ENCODE data around the gene FBXO28. TPM values are rescaled to one million over a fixed set of nuclear protein-coding genes. Genes with fewer than 3 reads are reported as not detected.

Gene FBXO28
- polyA plus RNA-seq, 1 of the 3 experiments (the other 2 are of a cell fraction), result 8.1 TPM

- H2AFZ ChIP-seq (ENCODE audit: low read depth), result no peak overlapping the region
- H3K79me2 ChIP-seq (ENCODE audit: insufficient read depth), result no peaks in the 10 kb centered on the region
- no peaks in the 10 kb centered on the region for H3K4me1 ChIP-seq (ENCODE audit: control insufficient read depth in 1 of 2, insufficient read depth in 2 of 2, low read depth in 1 of 2, low read length in 1 of 2)
- 95% methylated on average over 1 of the region's 1 CpG for WGBS (ENCODE audit: low lambda C conversion rate)
- H3K4me3 ChIP-seq (ENCODE audit: low read depth in 2 of 2, low read length in 1 of 2), result no peak overlapping the region
- DNase-seq, result no peak
- H3K9me3 ChIP-seq, result no peaks in the 10 kb centered on the region
- POLR2A ChIA-PET, result no interaction called here
- TF ChIP-seq REST (IDR thresholded peaks at IDR 0.05; ENCODE audit: low read depth, low read length), result no peak
- TF ChIP-seq RXRA (IDR thresholded peaks at IDR 0.05; ENCODE audit: borderline replicate concordance, low read depth), result no peak
- TF ChIP-seq RFX5 (IDR thresholded peaks at IDR 0.05; ENCODE audit: low read length), result no peak
- TF ChIP-seq CTCF (IDR thresholded peaks at IDR 0.05), result no peak
- TF ChIP-seq RCOR1 (IDR thresholded peaks at IDR 0.05; ENCODE audit: low read length), result no peak
- TF ChIP-seq FOXJ3 (CRISPR knock-in tag; IDR thresholded peaks at IDR 0.05), result no peak
- no peak for TF ChIP-seq FOSL2 (IDR thresholded peaks at IDR 0.05; ENCODE audit: borderline replicate concordance, low read depth)
- TF ChIP-seq RAD21 (IDR thresholded peaks at IDR 0.05; ENCODE audit: low read length), result no peak
- TF ChIP-seq GABPA (IDR thresholded peaks at IDR 0.05; ENCODE audit: low read depth), result no peak
- H3K27me3 ChIP-seq (ENCODE audit: insufficient read depth), result peaks cover 14% of the 10 kb centered on the region
- CTCF ChIA-PET, result interaction anchor here (1.3 to 2.0 kb wide), 2 partner anchors 46 to 348 kb away, joined by 3 to 4 read pairs; no protein-coding TSS in a partner anchor
- no peaks in the 10 kb centered on the region for H4K20me1 ChIP-seq (ENCODE audit: insufficient read depth)
- H3K9me2 ChIP-seq, result no peaks in the 10 kb centered on the region
- no peaks in the 10 kb centered on the region for H3K36me3 ChIP-seq (replicated peaks in 1 of 2; ENCODE audit: control insufficient read depth in 1 of 2, insufficient read depth in 2 of 2, low read length in 1 of 2)
- no peak overlapping the region for H3K4me2 ChIP-seq
- H3K27ac ChIP-seq (ENCODE audit: low read depth in 2 of 2, low read length in 1 of 2), result no peak overlapping the region
- no peaks in the 10 kb centered on the region for H3F3A ChIP-seq (replicated peaks; ENCODE audit: insufficient read depth)
- no peak overlapping the region for H3K9ac ChIP-seq
These were observed 17.1 kb upstream of the FBXO28 start for GRCh38 chr1:224096773-224097172.

GRCh38 chr1:224098007-224098406, 15.9 kb upstream of the FBXO28 start:
- CTCF ChIA-PET, result interaction anchor here (1.0 to 2.0 kb wide), 2 partner anchors 9 to 349 kb away, joined by 4 read pairs; no protein-coding TSS in a partner anchor
- DNase-seq, result no peak
- Histone ChIP-seq H2AFZ (ENCODE audit: low read depth) (no peak overlapping the region), H3K9ac (no peak overlapping the region), H4K20me1 (ENCODE audit: insufficient read depth) (no peaks in the 10 kb centered on the region), H3K27ac (ENCODE audit: low read depth in 2 of 2, low read length in 1 of 2) (no peak overlapping the region), H3K4me2 (no peak overlapping the region), H3K9me3 (no peaks in the 10 kb centered on the region), H3K4me3 (ENCODE audit: low read depth in 2 of 2, low read length in 1 of 2) (no peak overlapping the region), H3K9me2 (no peaks in the 10 kb centered on the region), H3K79me2 (ENCODE audit: insufficient read depth) (no peaks in the 10 kb centered on the region), H3F3A (replicated peaks; ENCODE audit: insufficient read depth) (no peaks in the 10 kb centered on the region), H3K27me3 (ENCODE audit: insufficient read depth) (peaks cover 14% of the 10 kb centered on the region), H3K36me3 (replicated peaks in 1 of 2; ENCODE audit: control insufficient read depth in 1 of 2, insufficient read depth in 2 of 2, low read length in 1 of 2) (no peaks in the 10 kb centered on the region), H3K4me1 (ENCODE audit: control insufficient read depth in 1 of 2, insufficient read depth in 2 of 2, low read depth in 1 of 2, low read length in 1 of 2) (no peaks in the 10 kb centered on the region)
- 66% methylated on average over 4 of the region's 4 CpGs for WGBS (ENCODE audit: low lambda C conversion rate)
- POLR2A ChIA-PET, result no interaction called here
- no peak for TF ChIP-seq GATA2 (CRISPR knock-in tag; IDR thresholded peaks at IDR 0.05)
- no peak for TF ChIP-seq REST (IDR thresholded peaks at IDR 0.05; ENCODE audit: low read depth, low read length)
- no peak for TF ChIP-seq EZH2phosphoT487 (IDR thresholded peaks at IDR 0.05; ENCODE audit: borderline replicate concordance, low read depth)
- TF ChIP-seq TAF1 (IDR thresholded peaks at IDR 0.05; ENCODE audit: borderline replicate concordance, low read depth, low read length), result no peak
- TF ChIP-seq TEAD4 (IDR thresholded peaks at IDR 0.05; ENCODE audit: borderline replicate concordance, insufficient read depth), result no peak
- no peak for TF ChIP-seq FOSL2 (IDR thresholded peaks at IDR 0.05; ENCODE audit: borderline replicate concordance, low read depth)
- TF ChIP-seq EP300 (IDR thresholded peaks at IDR 0.05; ENCODE audit: borderline replicate concordance in 1 of 2, low read depth in 1 of 2, low read length in 1 of 2), result no peak
- no peak for TF ChIP-seq NFIC (IDR thresholded peaks at IDR 0.05; ENCODE audit: borderline replicate concordance)
- no peak for TF ChIP-seq TCF12 (IDR thresholded peaks at IDR 0.05)

Data from SK-N-SH (cell line).